GM12875 (cell line): Measurements from ENCODE around the gene LCE2C.

ENCODE experiments used
- H3K4me3 ChIP-seq: one replicate; pipeline ENCODE4 v1.5.1; 2011; ENCODE audit warnings: low read depth, low read length, control low read depth
- CTCF ChIP-seq: IDR thresholded peaks from 2 replicates; pipeline ENCODE4 v1.5.1; 2011; ENCODE audit warnings: low read depth, mild to moderate bottlenecking, control low read depth, inconsistent platforms, low read length, moderate library complexity, borderline replicate concordance; ENCODE audit not compliant: insufficient read depth

The LCE2C gene

GRCh38 chr1:152725261-152725660, 50.2 kb downstream of the LCE2C start:
- no peak overlapping the region for H3K4me3 ChIP-seq
- TF ChIP-seq CTCF: no peak
